Erythroblast (primary cell): ENCODE results near the gene KAZN.

Experiments
- DNase-seq, 2 experiments: peaks; one replicate each; lab custom pipeline; 2025; lab: John Stamatoyannopoulos, UW
- GATA1 ChIP-seq: IDR thresholded peaks from 2 replicates; pipeline ENCODE4 v1.6.1; 2011; ENCODE audit warnings: low read depth, mild to moderate bottlenecking, control low read depth, low read length, moderate library complexity
- POLR2A ChIP-seq: IDR thresholded peaks from 2 replicates; pipeline ENCODE4 v1.6.1; 2011; ENCODE audit warnings: mild to moderate bottlenecking, low read length

The KAZN gene

GRCh38 chr1:14873677-14874076 is 275.2 kb downstream of the KAZN start:
- DNase-seq: no peak
- TF ChIP-seq POLR2A (no peak), GATA1 (no peak)

GRCh38 chr1:14875524-14876509 is 277.3 kb downstream of the KAZN start:
- no peak for DNase-seq
- TF ChIP-seq GATA1: no peak
- TF ChIP-seq POLR2A: no peak

- no peak for DNase-seq
- no peak for TF ChIP-seq POLR2A
- TF ChIP-seq GATA1: no peak
These were observed 278.3 kb downstream of the KAZN start for GRCh38 chr1:14876747-14877146.

GRCh38 chr1:14877224-14877623 is 278.7 kb downstream of the KAZN start:
- TF ChIP-seq POLR2A (no peak), GATA1 (no peak)
- no peak for DNase-seq

- TF ChIP-seq POLR2A: no peak
- TF ChIP-seq GATA1: no peak
- DNase-seq: no peak
These were observed 279.6 kb downstream of the KAZN start for GRCh38 chr1:14878124-14878523.

GRCh38 chr1:14878951-14879350 is 280.5 kb downstream of the KAZN start:
- no peak for DNase-seq
- TF ChIP-seq GATA1: no peak

GRCh38 chr1:14880456-14881316 is 282.2 kb downstream of the KAZN start:
- no peak for DNase-seq
- TF ChIP-seq POLR2A: no peak
- TF ChIP-seq GATA1: no peak

- DNase-seq: no peak
- TF ChIP-seq GATA1 (no peak), POLR2A (no peak)
These were observed 283.5 kb downstream of the KAZN start for GRCh38 chr1:14881775-14882672.

- TF ChIP-seq GATA1 (no peak), POLR2A (no peak)
- no peak for DNase-seq
These were observed 286.2 kb downstream of the KAZN start for GRCh38 chr1:14884614-14885175.

- TF ChIP-seq GATA1: no peak
- TF ChIP-seq POLR2A: no peak
- no peak for DNase-seq
These were observed 288.6 kb downstream of the KAZN start for GRCh38 chr1:14887044-14887566.

GRCh38 chr1:14887764-14888350 is 289.4 kb downstream of the KAZN start:
- DNase-seq: no peak
- TF ChIP-seq GATA1 (no peak), POLR2A (no peak)

- no peak for TF ChIP-seq POLR2A
- TF ChIP-seq GATA1: no peak
- DNase-seq: no peak
These were observed 289.9 kb downstream of the KAZN start for GRCh38 chr1:14888374-14888773.
